ENCODE measurements around the gene CRACR2A.

- no peak for TF ChIP-seq POLR2A (IDR thresholded peaks at IDR 0.05)
- TF ChIP-seq CTCF (IDR thresholded peaks at IDR 0.05), result no peak
Measured at GRCh38 chr12:3715999-3716398, 36.9 kb downstream of the CRACR2A start.

Data from suprapubic skin (tissue), 3 donors.